ENCODE data around the gene SH2D2A.

DNA sequence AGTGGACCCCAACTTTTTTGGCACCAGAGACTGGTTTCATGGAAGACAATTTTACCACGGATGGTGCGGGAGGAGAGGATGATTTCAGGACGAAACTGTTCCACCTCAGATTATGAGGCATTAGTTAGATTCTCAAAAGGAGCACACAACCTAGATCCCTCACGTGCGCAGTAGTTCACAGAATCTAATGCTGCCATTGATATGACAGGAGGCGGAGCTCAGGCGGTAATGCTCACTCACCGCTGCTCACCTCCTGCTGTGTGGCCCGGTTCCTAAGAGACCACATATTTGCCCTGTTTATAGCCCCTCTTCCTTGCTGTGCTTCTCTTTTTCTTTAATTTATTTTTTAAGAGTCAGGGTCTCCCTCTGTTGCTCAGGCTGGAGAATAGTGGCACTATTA is 48.6 kb upstream of the SH2D2A start:
- TF ChIP-seq TAF1 (IDR thresholded peaks at IDR 0.05; ENCODE audit: borderline replicate concordance, low read depth, low read length) (no peak), POLR2A (IDR thresholded peaks at IDR 0.05; ENCODE audit: low read depth, low read length) (no peak)
